Peyer's patch (tissue), 4 donors: ENCODE data around the gene SUPT20H. TPM values are rescaled to one million over a fixed set of nuclear protein-coding genes. Genes with fewer than 3 reads are reported as not detected.

Experiments
- DNase-seq, 3 donors: peaks; one replicate each; pipeline ENCODE4 v3.0.0-alpha.2; 2017 to 2019
- H3K27ac ChIP-seq, 4 donors: fragments of 200-600 bp; sonication (generic); one replicate each; pipeline ENCODE4 v1.5.1; 2016 to 2019
- H3K27me3 ChIP-seq, 2 donors: fragments of 200-600 bp; sonication (generic); one replicate each; pipeline ENCODE4 v1.5.1; 2019
- H3K36me3 ChIP-seq, 3 donors: fragments of 200-600 bp; sonication (generic); one replicate each; pipeline ENCODE4 v1.5.1; 2016 to 2019
- H3K4me1 ChIP-seq, 4 donors: fragments of 200-600 bp; sonication (generic); one replicate each; pipeline ENCODE4 v1.5.1; 2016 to 2019
- H3K4me3 ChIP-seq, 4 donors: fragments of 200-600 bp; sonication (generic); 1 replicate in 3 of 4; 2 replicates in 1 of 4; pipeline ENCODE4 v1.5.1; 2016 to 2019; ENCODE audit warnings: mild to moderate bottlenecking in 1 of 4
- H3K9me3 ChIP-seq, 4 donors: fragments of 200-600 bp; sonication (generic); one replicate each; pipeline ENCODE4 v1.5.1; 2016 to 2019; ENCODE audit warnings: mild to moderate bottlenecking in 1 of 4
- CTCF ChIP-seq, 6 experiments: fragments of 450-650 bp in 4 of 6; fragments of 200-600 bp in 2 of 6; sonication (generic) in 1 of 6; IDR thresholded peaks; one replicate each; pipeline ENCODE4 v1.5.1; 2017 to 2019; ENCODE audit warnings: antibody characterized with exemption in 6 of 6, mild to moderate bottlenecking in 3 of 6, moderate library complexity in 1 of 6
- POLR2A ChIP-seq, 2 donors: fragments of 450-650 bp; IDR thresholded peaks; one replicate each; pipeline ENCODE4 v1.5.1; 2017; ENCODE audit warnings: antibody characterized with exemption in 2 of 2, mild to moderate bottlenecking in 2 of 2, moderate library complexity in 2 of 2
- total RNA-seq, 4 donors: library from RNA; depleted of rRNA; stranded (reverse); fragments of >200 nt; gene quantifications; one replicate each; pipeline ENCODE4 v1.1.0, GENCODE V29; 2016

SUPT20H gene
- total RNA-seq, 4 donors from 2014 or later: 46.1 to 81.7 (median 61.7) TPM

DNA sequence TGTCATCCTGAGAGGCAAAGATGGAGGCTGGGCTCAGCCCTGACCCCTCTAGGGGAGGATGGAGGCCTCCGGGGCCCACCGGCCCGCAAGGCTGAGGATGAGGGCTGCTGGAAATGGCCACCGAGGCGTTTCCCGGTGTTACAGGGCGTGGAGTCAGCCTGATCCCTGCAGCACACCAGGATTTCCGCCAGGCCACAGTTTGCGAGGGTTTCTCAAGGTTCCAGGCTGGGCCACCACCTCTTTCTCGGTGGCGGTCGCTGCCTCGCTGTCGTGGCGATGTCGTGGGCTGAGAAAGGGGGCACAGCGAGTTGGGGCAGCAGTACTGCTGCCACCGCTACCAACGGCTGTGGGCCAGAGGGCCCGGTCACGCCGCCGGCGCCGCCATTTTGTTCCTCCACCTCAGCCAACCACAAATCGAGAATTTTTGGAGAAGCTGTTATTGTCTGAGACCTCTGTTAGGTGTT, 45.8 kb upstream of the SUPT20H start, which contains the start of gene CSNK1A1L:
Gene CSNK1A1L, minus strand, starts transcription at position 414 of the 464 bp plus-strand sequence. Its CDS starts 408 bp downstream, at position 6.
- no peaks in the 10 kb centered on the region for H3K9me3 ChIP-seq
- DNase-seq: no peak
- H3K27ac ChIP-seq: no peak within 1 kb of the TSS
- H3K4me1 ChIP-seq: no peaks in the 10 kb centered on the region
- TF ChIP-seq POLR2A (IDR thresholded peaks at IDR 0.05) (no peak), CTCF (IDR thresholded peaks at IDR 0.05) (no peak)
- no peaks in the 10 kb centered on the region for H3K27me3 ChIP-seq
- no peaks in the 10 kb centered on the region for H3K36me3 ChIP-seq
- no peak within 1 kb of the TSS for H3K4me3 ChIP-seq

- H3K4me3 ChIP-seq: no peak overlapping the region
- H3K27ac ChIP-seq: no peak overlapping the region
- H3K9me3 ChIP-seq: no peaks in the 10 kb centered on the region
- H3K4me1 ChIP-seq: no peaks in the 10 kb centered on the region
- no peaks in the 10 kb centered on the region for H3K36me3 ChIP-seq
- TF ChIP-seq CTCF (IDR thresholded peaks at IDR 0.05) (no peak), POLR2A (IDR thresholded peaks at IDR 0.05) (no peak)
- no peaks in the 10 kb centered on the region for H3K27me3 ChIP-seq
- no peak for DNase-seq
Observed at GRCh38 chr13:37102896-37103295, 43.4 kb upstream of the SUPT20H start.

DNA sequence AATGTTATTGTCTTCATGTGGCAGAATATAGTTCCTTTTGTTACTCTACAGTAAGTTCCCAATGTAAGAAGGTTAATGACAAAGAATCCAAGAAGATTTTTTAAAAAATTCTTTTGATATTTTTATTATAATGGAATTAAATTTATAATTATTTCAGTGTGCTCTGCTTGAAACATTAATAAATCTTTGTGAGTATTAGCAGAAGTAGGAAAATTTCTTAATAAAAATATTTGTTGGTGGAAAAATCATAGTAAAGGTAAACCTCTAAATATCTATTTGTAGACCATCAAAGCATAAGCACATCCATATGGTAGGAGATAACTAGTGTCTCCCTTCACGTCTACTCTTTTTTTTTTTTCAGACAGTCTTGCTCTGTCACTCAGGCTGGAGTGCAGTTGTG, 41.7 kb upstream of the SUPT20H start:
- no peak for DNase-seq

GRCh38 chr13:37100731-37101130, 41.2 kb upstream of the SUPT20H start:
- no peak for DNase-seq
- TF ChIP-seq POLR2A (IDR thresholded peaks at IDR 0.05) (no peak), CTCF (IDR thresholded peaks at IDR 0.05) (no peak)
- Histone ChIP-seq H3K4me1 (no peaks in the 10 kb centered on the region), H3K27me3 (no peaks in the 10 kb centered on the region), H3K9me3 (no peaks in the 10 kb centered on the region), H3K36me3 (no peaks in the 10 kb centered on the region), H3K27ac (no peak overlapping the region), H3K4me3 (no peak overlapping the region)

More for the DNA sequence above, 41.7 kb upstream of the SUPT20H start:
- H3K27ac ChIP-seq: no peak overlapping the region
- no peaks in the 10 kb centered on the region for H3K9me3 ChIP-seq
- no peaks in the 10 kb centered on the region for H3K36me3 ChIP-seq
- no peaks in the 10 kb centered on the region for H3K4me1 ChIP-seq
- H3K4me3 ChIP-seq: no peak overlapping the region
- TF ChIP-seq POLR2A (IDR thresholded peaks at IDR 0.05): no peak
- TF ChIP-seq CTCF (IDR thresholded peaks at IDR 0.05): no peak
- H3K27me3 ChIP-seq: no peaks in the 10 kb centered on the region

- Histone ChIP-seq H3K36me3 (no peaks in the 10 kb centered on the region), H3K9me3 (no peaks in the 10 kb centered on the region), H3K27ac (no peak overlapping the region), H3K4me3 (no peak overlapping the region), H3K4me1 (no peaks in the 10 kb centered on the region), H3K27me3 (no peaks in the 10 kb centered on the region)
- TF ChIP-seq POLR2A (IDR thresholded peaks at IDR 0.05): no peak
- no peak for TF ChIP-seq CTCF (IDR thresholded peaks at IDR 0.05)
- no peak for DNase-seq
Observed at GRCh38 chr13:37097076-37097475, 37.6 kb upstream of the SUPT20H start.

DNA sequence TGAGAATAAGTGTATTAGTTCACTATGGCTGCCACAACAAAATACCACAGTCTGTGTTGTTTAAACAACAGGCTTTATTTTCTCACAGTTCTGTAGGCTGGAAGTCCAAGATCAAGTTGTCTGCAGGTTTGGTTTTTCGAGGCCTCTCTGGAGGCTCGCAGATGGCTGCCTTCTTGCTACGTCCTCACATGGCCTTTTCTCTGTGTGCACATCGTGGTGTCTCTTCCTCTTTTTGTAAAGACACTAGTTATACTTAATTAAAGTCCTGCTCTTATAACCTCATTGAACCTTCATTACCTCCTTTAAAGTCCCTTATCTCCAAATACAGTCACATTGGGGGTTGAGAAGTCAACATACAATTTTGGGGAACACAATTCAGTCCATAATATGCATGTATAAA, 35.4 kb upstream of the SUPT20H start:
- no peaks in the 10 kb centered on the region for H3K9me3 ChIP-seq
- H3K4me1 ChIP-seq: no peaks in the 10 kb centered on the region
- H3K36me3 ChIP-seq: no peaks in the 10 kb centered on the region
- DNase-seq: no peak
- H3K4me3 ChIP-seq: no peak overlapping the region
- TF ChIP-seq POLR2A (IDR thresholded peaks at IDR 0.05) (no peak), CTCF (IDR thresholded peaks at IDR 0.05) (no peak)
- H3K27me3 ChIP-seq: no peaks in the 10 kb centered on the region
- no peak overlapping the region for H3K27ac ChIP-seq
